Neural crest cell (in vitro differentiated cells): ENCODE results near the gene RET. TPM values are rescaled to one million over a fixed set of nuclear protein-coding genes. Genes with fewer than 3 reads are reported as not detected.

Experiments
- DNase-seq: peaks from one replicate; pipeline ENCODE4 v3.0.0; 2021; ENCODE audit warnings: low read depth, mixed read lengths, low spot score
- H3K27ac Mint-ChIP-seq: one replicate; pipeline ENCODE4 v1.8.0; 2021; ENCODE audit warnings: mild to moderate bottlenecking, mixed read lengths; ENCODE audit not compliant: unreplicated experiment
- H3K27me3 Mint-ChIP-seq: 2 replicates; pipeline ENCODE4 v1.8.0; 2021; ENCODE audit warnings: low read depth, mild to moderate bottlenecking, mixed read lengths
- H3K36me3 Mint-ChIP-seq: 2 replicates; pipeline ENCODE4 v1.8.0; 2021; ENCODE audit warnings: low read depth, mild to moderate bottlenecking, mixed read lengths
- H3K4me1 Mint-ChIP-seq: 2 replicates; pipeline ENCODE4 v1.8.0; 2021; ENCODE audit warnings: mixed read lengths
- H3K4me3 Mint-ChIP-seq: one replicate; pipeline ENCODE4 v1.8.0; 2021; ENCODE audit warnings: mild to moderate bottlenecking, mixed read lengths
- H3K9me3 Mint-ChIP-seq: 2 replicates; pipeline ENCODE4 v1.8.0; 2021; ENCODE audit warnings: mixed read lengths
- CTCF ChIP-seq: fragments of 200-600 bp; sonication (generic); conservative IDR thresholded peaks from 2 replicates; pipeline ENCODE4 v1.5.0; 2021; ENCODE audit warnings: antibody characterized with exemption, mild to moderate bottlenecking
- total RNA-seq: library from RNA; stranded (reverse); gene quantifications from 2 replicates; pipeline ENCODE4 v1.2.1, GENCODE V29; 2021

RET gene
- total RNA-seq, 1 donor from 2014 or later = 1.6 TPM

- Mint-ChIP-seq H3K4me3 (no peak overlapping the region), H3K27me3 (peaks cover 7% of the 10 kb centered on the region), H3K9me3 (no peaks in the 10 kb centered on the region), H3K27ac (no peak overlapping the region), H3K4me1 (peaks cover 6% of the 10 kb centered on the region), H3K36me3 (no peaks in the 10 kb centered on the region)
- DNase-seq = no peak
- no peak for TF ChIP-seq CTCF
Measured at GRCh38 chr10:43068471-43069210, 8.2 kb upstream of the RET start.

- H3K4me1 Mint-ChIP-seq = peaks cover 6% of the 10 kb centered on the region
- no peak overlapping the region for H3K4me3 Mint-ChIP-seq
- peaks cover 11% of the 10 kb centered on the region for H3K27me3 Mint-ChIP-seq
- H3K27ac Mint-ChIP-seq = no peak overlapping the region
- no peaks in the 10 kb centered on the region for H3K9me3 Mint-ChIP-seq
- TF ChIP-seq CTCF = no peak
- H3K36me3 Mint-ChIP-seq = no peaks in the 10 kb centered on the region
- DNase-seq = no peak
Measured at GRCh38 chr10:43069211-43069515, 7.7 kb upstream of the RET start.

- TF ChIP-seq CTCF = no peak
- no peaks in the 10 kb centered on the region for H3K36me3 Mint-ChIP-seq
- peaks cover 6% of the 10 kb centered on the region for H3K4me1 Mint-ChIP-seq
- no peak overlapping the region for H3K4me3 Mint-ChIP-seq
- H3K27ac Mint-ChIP-seq = no peak overlapping the region
- no peaks in the 10 kb centered on the region for H3K9me3 Mint-ChIP-seq
- no peak for DNase-seq
- peaks cover 16% of the 10 kb centered on the region for H3K27me3 Mint-ChIP-seq
Measured at GRCh38 chr10:43069579-43069978, 7.3 kb upstream of the RET start.

GRCh38 chr10:43070121-43071085 lies 6.5 kb upstream of the RET start:
- H3K36me3 Mint-ChIP-seq = no peaks in the 10 kb centered on the region

More at GRCh38 chr10:43070121-43071085, 6.5 kb upstream of the RET start:
- no peak for DNase-seq
- Mint-ChIP-seq H3K27ac (no peak overlapping the region), H3K9me3 (no peaks in the 10 kb centered on the region), H3K4me1 (peaks cover 6% of the 10 kb centered on the region), H3K4me3 (no peak overlapping the region), H3K27me3 (peaks cover 24% of the 10 kb centered on the region)
- no peak for TF ChIP-seq CTCF
